ENCODE results near the gene GPR32. TPM values are rescaled to one million over a fixed set of nuclear protein-coding genes. Genes with fewer than 3 reads are reported as not detected.

GPR32 gene
- total RNA-seq, 1 donor from 2014 or later: not detected

DNA sequence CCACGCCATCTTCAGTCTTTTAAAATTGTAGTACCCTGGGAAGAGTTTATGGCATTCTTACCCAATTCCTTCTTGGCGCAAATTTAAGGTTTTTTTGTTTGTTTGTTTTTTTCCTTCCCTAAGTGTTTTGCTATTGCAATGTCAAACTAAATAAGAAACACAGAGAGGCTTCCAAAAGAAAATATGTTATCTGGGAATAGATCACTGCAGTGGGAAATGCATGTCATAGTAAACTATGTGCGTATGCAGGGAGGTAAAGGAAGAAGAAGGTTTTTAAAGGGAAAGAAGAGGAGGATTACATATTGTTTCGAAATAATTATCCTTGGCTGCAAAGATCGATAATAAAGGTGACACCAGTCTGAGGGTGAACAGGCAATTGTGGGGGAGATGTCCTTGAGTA is 33.9 kb upstream of the GPR32 start:
- H3K4me2 ChIP-seq: no peak overlapping the region
- TF ChIP-seq, protein P1, sequence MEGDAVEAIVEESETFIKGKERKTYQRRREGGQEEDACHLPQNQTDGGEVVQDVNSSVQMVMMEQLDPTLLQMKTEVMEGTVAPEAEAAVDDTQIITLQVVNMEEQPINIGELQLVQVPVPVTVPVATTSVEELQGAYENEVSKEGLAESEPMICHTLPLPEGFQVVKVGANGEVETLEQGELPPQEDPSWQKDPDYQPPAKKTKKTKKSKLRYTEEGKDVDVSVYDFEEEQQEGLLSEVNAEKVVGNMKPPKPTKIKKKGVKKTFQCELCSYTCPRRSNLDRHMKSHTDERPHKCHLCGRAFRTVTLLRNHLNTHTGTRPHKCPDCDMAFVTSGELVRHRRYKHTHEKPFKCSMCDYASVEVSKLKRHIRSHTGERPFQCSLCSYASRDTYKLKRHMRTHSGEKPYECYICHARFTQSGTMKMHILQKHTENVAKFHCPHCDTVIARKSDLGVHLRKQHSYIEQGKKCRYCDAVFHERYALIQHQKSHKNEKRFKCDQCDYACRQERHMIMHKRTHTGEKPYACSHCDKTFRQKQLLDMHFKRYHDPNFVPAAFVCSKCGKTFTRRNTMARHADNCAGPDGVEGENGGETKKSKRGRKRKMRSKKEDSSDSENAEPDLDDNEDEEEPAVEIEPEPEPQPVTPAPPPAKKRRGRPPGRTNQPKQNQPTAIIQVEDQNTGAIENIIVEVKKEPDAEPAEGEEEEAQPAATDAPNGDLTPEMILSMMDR (IDR thresholded peaks at IDR 0.05): no peak
- TF ChIP-seq EZH2phosphoT487 (IDR thresholded peaks at IDR 0.05) (no peak), EZH2 (IDR thresholded peaks at IDR 0.05) (no peak)
- H3K4me3 ChIP-seq: no peak overlapping the region
- no peaks in the 10 kb centered on the region for H3K9me3 ChIP-seq (ENCODE audit: low read depth)
- Mint-ChIP-seq H3K27ac (no peak overlapping the region), H3K36me3 (no peaks in the 10 kb centered on the region), H3K4me1 (peaks cover 16% of the 10 kb centered on the region), H3K4me3 (no peak overlapping the region), H3K27me3 (ENCODE audit: insufficient read depth, low read depth) (peaks cover 12% of the 10 kb centered on the region), H3K9me3 (no peaks in the 10 kb centered on the region)
- no peak overlapping the region for H3K27ac ChIP-seq
- H3K79me2 ChIP-seq (ENCODE audit: low read depth): no peaks in the 10 kb centered on the region
- DNase-seq (ENCODE audit: low spot score): no peak
- H2AFZ ChIP-seq (replicated peaks): no peak overlapping the region
- H4K20me1 ChIP-seq (ENCODE audit: low read depth): no peaks in the 10 kb centered on the region
- H3F3A ChIP-seq (ENCODE audit: low read depth): no peaks in the 10 kb centered on the region
- H3K4me1 ChIP-seq: no peaks in the 10 kb centered on the region
- no peaks in the 10 kb centered on the region for H3K36me3 ChIP-seq
- peaks cover 42% of the 10 kb centered on the region for H3K27me3 ChIP-seq
- H3K9ac ChIP-seq: no peak overlapping the region

DNA sequence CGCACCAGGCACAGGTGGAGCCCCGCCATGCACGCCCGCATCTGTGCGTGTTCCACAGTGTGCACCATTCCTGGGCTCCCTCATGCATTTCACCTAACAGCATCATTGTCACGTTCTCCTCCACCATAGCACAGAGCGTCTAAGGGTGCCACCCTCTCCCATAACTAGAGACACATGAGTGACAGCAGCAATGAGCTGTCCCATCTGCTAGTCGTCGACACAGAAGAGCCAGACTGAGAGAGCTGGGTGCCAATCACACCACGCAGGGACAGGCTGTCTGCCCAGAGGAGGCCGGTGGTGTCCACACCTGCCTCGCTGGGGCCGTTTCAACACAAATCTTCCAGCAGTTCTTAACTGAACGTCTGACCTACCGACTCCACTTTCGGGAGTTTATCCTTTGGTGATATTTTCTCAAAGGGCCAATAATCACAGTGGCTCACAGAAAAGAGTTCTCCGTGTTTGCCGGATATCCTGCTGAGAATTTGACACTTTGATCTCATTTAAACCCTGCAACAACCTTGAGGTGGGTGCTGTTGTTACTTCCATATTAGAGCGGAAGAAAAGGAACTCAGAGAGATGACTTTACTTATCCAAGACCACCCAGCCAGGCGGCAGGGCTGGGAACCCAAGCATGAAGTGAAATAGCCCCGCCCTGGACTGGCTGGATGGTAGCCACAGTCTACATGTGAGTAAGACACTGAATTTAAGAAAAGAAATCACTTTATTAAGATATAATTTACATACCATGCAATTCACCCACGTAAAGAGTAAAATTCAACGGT is 30.9 kb upstream of the GPR32 start:
- Histone ChIP-seq H3K4me2 (no peak overlapping the region), H3K27me3 (peaks cover 42% of the 10 kb centered on the region), H3K36me3 (no peaks in the 10 kb centered on the region), H2AFZ (replicated peaks) (no peak overlapping the region), H3K4me1 (no peaks in the 10 kb centered on the region), H3K9me3 (ENCODE audit: low read depth) (no peaks in the 10 kb centered on the region), H3F3A (ENCODE audit: low read depth) (no peaks in the 10 kb centered on the region), H3K27ac (no peak overlapping the region), H3K9ac (no peak overlapping the region), H4K20me1 (ENCODE audit: low read depth) (no peaks in the 10 kb centered on the region), H3K79me2 (ENCODE audit: low read depth) (no peaks in the 10 kb centered on the region), H3K4me3 (no peak overlapping the region)
- Mint-ChIP-seq H3K4me1 (peaks cover 18% of the 10 kb centered on the region), H3K27ac (no peak overlapping the region), H3K9me3 (no peaks in the 10 kb centered on the region), H3K36me3 (no peaks in the 10 kb centered on the region), H3K27me3 (ENCODE audit: insufficient read depth, low read depth) (peaks cover 14% of the 10 kb centered on the region), H3K4me3 (no peak overlapping the region)
- no peak for DNase-seq (ENCODE audit: low spot score)
- TF ChIP-seq, protein P1 (IDR thresholded peaks at IDR 0.05): no peak
- TF ChIP-seq EZH2 (IDR thresholded peaks at IDR 0.05) (no peak), EZH2phosphoT487 (IDR thresholded peaks at IDR 0.05) (no peak)

DNA sequence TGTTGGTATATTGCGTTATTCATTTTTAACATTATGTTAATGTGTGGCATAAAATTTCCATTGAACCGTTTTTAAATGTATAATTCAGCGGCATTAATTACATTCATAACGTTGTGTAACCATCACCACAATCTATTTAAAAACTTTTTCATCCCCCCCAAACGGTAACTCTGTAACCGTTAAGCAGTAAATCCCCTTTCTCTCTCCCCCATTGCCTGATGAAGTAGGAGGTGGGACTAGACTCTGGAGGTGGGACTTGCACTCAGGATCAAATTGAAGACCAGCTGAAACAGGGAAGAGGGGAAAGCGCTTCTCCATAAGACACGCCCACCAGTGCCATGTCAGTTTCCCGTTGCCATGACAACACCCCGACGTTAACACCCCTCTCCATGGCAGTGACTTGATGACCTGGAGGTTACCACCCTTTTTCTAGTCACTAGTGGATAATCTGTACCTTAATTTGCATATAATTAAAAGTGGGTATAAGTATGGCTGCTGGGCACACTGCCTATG is 30.3 kb upstream of the GPR32 start:
- DNase-seq (ENCODE audit: low spot score): peak; percentile 59
- Mint-ChIP-seq H3K27me3 (ENCODE audit: insufficient read depth, low read depth) (peaks cover 17% of the 10 kb centered on the region), H3K36me3 (no peaks in the 10 kb centered on the region), H3K27ac (no peak overlapping the region), H3K9me3 (no peaks in the 10 kb centered on the region), H3K4me1 (peaks cover 18% of the 10 kb centered on the region), H3K4me3 (peak overlapping the region; percentile 46)
- no peaks in the 10 kb centered on the region for H3K9me3 ChIP-seq (ENCODE audit: low read depth)
- no peak overlapping the region for H2AFZ ChIP-seq (replicated peaks)
- no peak overlapping the region for H3K4me3 ChIP-seq
- TF ChIP-seq EZH2 (IDR thresholded peaks at IDR 0.05) (no peak), EZH2phosphoT487 (IDR thresholded peaks at IDR 0.05) (no peak)
- TF ChIP-seq, protein P1 (IDR thresholded peaks at IDR 0.05): no peak
- H3F3A ChIP-seq (ENCODE audit: low read depth): no peaks in the 10 kb centered on the region
- no peaks in the 10 kb centered on the region for H3K79me2 ChIP-seq (ENCODE audit: low read depth)
- H3K27me3 ChIP-seq: peaks cover 42% of the 10 kb centered on the region
- H4K20me1 ChIP-seq (ENCODE audit: low read depth): no peaks in the 10 kb centered on the region
- H3K4me1 ChIP-seq: no peaks in the 10 kb centered on the region
- no peaks in the 10 kb centered on the region for H3K36me3 ChIP-seq
- H3K9ac ChIP-seq: no peak overlapping the region
- H3K27ac ChIP-seq: no peak overlapping the region
- H3K4me2 ChIP-seq: no peak overlapping the region

All from neural progenitor cell (in vitro differentiated cells).